Measurements from ENCODE around the gene CDK1.

Gene CDK1

GRCh38 chr10:60777696-60778213 lies 523 bp upstream of the CDK1 start:
- in situ Hi-C loops (cut with MboI; ENCODE audit: low sequenced_read_pairs): no loop called here

GRCh38 chr10:60778971-60779796 lies 906 bp downstream of the CDK1 start:
- in situ Hi-C loops (cut with MboI; ENCODE audit: low sequenced_read_pairs): no loop called here

DNA sequence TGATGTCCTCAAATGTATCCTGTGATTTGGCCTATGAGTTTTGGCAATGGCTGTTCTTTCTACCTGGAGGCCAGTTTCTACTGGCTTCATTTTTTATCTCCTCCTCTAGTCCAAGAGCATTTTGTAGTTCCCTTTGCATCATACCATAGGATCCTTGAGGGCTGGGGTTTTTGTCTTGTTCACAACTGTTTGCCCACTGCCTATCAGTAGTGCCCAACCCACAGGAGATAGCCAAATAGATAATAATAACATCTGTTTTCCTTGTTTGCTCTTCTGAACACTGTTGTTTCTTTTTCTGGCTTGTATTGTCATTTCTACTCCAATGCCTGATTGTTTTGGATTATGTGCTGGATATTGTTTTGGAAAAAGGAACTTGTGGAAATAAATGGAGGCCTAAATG lies 3.4 kb downstream of the CDK1 start:
- in situ Hi-C loops (cut with MboI; ENCODE audit: low sequenced_read_pairs): no loop called here

GRCh38 chr10:60784641-60785040 lies 6.4 kb downstream of the CDK1 start:
- in situ Hi-C loops (cut with MboI; ENCODE audit: low sequenced_read_pairs): no loop called here

- in situ Hi-C loops (cut with MboI; ENCODE audit: low sequenced_read_pairs): no loop called here
These were observed 10.3 kb downstream of the CDK1 start for GRCh38 chr10:60788544-60788943.

DNA sequence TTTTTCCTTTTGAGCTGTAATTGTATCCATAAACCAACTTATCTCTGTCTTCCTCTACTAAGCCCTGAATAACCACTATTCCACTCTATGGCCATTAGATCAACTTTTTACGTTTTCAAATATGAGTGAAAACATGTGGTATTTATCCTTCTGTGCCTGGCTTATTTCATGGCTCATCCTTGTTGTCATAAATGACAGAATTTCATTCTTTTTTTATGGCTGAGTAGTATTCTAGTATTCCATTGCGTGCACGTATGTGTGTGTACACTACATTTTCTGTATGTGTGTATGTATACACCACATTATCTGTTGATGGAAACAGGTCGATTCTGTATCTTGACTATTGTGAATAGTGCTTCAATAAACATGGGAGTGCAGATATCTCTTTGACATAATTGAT lies 11.1 kb downstream of the CDK1 start:
- in situ Hi-C loops (cut with MboI; ENCODE audit: low sequenced_read_pairs): no loop called here

- in situ Hi-C loops (cut with MboI; ENCODE audit: low sequenced_read_pairs): no loop called here
These were observed 16.7 kb downstream of the CDK1 start for GRCh38 chr10:60794953-60795352.

DNA sequence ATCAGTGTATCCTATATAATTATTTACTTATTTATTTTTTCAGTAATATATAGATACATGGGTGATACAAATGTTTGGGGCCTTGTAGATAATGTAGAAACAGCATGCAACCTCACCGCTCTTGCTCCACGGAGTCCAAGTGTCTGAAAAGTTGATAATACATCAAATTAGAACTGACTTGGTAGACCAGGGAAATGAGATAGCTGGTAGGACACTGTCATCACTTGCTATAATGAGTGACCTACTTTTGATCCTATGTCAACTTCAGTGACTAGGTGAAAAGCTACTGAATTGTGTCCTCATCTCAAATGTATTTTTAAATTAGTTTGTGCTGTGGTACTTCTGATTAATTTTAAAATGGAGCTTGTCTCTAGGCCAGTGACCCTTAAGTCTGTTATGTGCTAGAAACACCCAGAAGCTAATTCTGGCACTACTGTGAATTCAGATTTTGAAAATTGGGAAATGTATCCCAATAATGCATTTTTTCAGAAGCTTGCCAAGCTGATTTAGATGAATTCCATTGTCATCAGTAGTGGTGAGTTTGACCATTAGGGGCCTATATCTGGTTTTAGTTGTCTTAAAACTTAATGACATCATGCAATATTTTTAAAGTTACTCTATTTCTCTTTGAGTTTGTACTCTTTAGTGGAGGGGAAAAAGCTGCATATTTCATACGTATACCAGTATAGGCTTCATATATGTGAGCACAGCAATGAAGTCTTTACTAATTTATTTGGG lies 17.4 kb downstream of the CDK1 start:
- in situ Hi-C loops (cut with MboI; ENCODE audit: low sequenced_read_pairs): no loop called here

DNA sequence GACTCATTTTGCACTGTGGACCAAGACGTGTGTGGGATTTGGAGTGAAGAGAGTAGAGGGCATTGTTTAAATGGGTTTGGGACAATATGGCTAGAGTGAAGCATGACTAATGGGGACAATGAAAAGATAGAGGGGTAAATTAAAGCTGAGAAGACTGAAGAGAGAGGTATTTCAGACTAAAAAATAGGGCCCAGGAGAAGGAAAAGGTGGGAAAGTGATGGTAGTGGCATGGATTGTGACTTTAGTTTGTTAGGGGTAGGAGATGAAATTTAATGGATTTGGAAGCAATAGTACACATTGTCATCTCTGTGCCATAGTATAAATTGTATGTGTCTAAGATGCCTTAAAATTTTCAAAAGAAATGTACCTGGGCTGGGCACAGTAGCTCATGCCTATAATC lies 18.2 kb downstream of the CDK1 start:
- in situ Hi-C loops (cut with MboI; ENCODE audit: low sequenced_read_pairs): no loop called here

DNA sequence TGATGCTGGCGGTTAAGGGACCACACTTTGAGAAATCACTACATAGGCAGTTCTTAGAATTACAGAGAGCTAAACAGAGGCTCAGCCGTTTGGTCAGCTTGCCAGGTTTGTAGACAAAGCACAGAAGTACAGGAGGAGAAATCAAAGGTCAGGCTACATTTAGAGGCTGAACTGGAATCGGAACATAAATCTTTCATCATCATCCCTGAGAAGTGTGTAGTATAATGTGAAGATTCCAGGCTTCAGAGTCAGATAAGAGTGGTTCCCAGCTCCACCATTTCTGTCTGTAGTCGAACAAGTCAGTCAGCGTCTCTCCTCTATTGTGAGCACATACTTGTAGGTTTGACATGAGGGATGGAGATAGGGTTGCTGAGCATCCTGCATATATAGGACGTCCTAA lies 18.9 kb downstream of the CDK1 start:
- in situ Hi-C loops (cut with MboI; ENCODE audit: low sequenced_read_pairs): no loop called here

DNA sequence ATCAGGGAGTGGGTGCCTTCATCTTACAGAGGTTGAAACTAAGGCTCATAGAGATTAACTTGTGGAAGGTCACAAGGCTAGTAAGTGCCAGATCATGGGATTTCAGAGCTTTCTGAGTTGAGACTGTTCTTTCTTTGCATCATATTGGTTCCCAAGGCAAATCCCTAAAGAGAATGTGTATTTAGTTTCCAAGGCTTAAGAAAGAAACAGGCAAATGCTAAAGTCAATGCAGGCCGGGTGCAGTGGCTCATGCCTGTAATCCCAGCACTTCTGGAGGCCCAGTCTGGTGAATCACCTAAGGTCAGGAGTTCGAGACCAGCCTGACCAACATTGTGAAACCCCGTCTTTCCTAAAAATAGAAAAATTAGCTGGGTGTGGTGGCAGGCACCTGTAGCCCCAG lies 19.8 kb downstream of the CDK1 start:
- in situ Hi-C loops (cut with MboI; ENCODE audit: low sequenced_read_pairs): no loop called here

DNA sequence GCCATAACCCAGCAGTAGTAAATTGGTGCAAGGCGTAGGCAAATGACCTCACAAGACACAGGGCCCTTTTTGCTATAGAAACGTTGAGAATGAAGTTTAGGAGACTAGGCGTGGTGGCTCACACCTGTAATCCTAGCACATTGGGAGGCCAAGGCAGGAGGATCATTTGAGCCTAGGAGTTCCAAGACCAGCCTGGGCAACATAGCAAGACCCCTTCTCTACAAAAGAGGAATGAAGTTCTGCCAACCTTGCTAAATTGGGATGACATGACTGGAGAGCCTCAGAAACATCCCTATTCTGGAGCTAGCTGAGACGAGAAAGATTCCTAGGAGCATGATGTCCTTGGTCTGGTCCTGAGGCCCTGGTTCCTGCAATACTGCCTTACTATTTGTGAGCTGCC lies 20.6 kb downstream of the CDK1 start:
- in situ Hi-C loops (cut with MboI; ENCODE audit: low sequenced_read_pairs): no loop called here

- in situ Hi-C loops (cut with MboI; ENCODE audit: low sequenced_read_pairs): no loop called here
These were observed 21.8 kb downstream of the CDK1 start for GRCh38 chr10:60799971-60800650.

DNA sequence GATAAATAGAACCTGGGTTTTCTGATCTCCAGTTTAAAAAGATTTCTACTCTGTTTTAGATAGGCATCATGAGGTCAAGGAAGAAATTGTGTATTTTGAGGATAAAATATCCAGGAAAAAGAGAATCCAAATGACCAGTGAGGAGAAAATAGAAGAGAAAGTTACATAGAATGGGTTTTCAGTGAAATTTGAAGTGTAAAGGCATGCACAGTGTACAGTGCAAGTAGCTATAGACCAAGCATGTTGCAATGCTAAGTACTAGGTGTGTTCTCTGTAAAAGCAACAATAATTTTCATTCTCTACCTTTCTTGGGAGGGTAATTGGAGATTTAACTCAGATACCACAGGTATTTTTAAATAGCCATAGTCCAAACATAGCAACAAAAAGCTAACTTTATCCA lies 22.6 kb downstream of the CDK1 start:
- in situ Hi-C loops (cut with MboI; ENCODE audit: low sequenced_read_pairs): no loop called here

GRCh38 chr10:60801522-60801921 lies 23.2 kb downstream of the CDK1 start:
- in situ Hi-C loops (cut with MboI; ENCODE audit: low sequenced_read_pairs): no loop called here

- in situ Hi-C loops (cut with MboI; ENCODE audit: low sequenced_read_pairs): no loop called here
These were observed 25.2 kb downstream of the CDK1 start for GRCh38 chr10:60803433-60803832.

- in situ Hi-C loops (cut with MboI; ENCODE audit: low sequenced_read_pairs): no loop called here
These were observed 25.6 kb downstream of the CDK1 start for GRCh38 chr10:60803865-60804264.

GRCh38 chr10:60806921-60807320 lies 28.6 kb downstream of the CDK1 start:
- in situ Hi-C loops (cut with MboI; ENCODE audit: low sequenced_read_pairs): no loop called here

- in situ Hi-C loops (cut with MboI; ENCODE audit: low sequenced_read_pairs): no loop called here
These were observed 29.2 kb downstream of the CDK1 start for GRCh38 chr10:60807499-60807898.

DNA sequence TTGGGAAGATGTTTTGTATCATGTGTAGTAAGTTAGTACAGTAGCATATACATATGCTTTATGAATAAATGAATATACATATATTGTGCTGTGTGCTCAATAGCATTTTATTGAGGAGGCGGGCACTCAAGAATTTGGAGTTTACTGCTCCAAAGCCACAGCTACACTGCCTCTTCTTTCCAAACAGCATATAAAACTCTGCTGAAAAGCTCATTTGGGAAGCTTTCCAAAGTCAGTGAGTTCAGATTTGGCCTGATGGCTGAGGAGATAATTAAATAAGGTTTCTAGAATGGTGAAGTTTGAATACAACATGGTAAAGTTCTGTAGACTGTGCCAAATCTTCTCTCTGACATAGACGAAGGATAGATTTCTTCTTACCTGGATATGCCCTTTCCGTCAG lies 29.8 kb downstream of the CDK1 start:
- in situ Hi-C loops (cut with MboI; ENCODE audit: low sequenced_read_pairs): no loop called here

- in situ Hi-C loops (cut with MboI; ENCODE audit: low sequenced_read_pairs): no loop called here
These were observed 30.9 kb downstream of the CDK1 start for GRCh38 chr10:60809157-60809556.
